Cerebellar nuclear complex (tissue), 1 donor: ENCODE measurements around the gene ARIH1.

Experiments
- DNase-seq, 2 experiments: peaks; one replicate each; lab custom pipeline; 2025; lab: John Stamatoyannopoulos, UW

Gene ARIH1

GRCh38 chr15:72540606-72541237 is 66.6 kb downstream of the ARIH1 start:
- DNase-seq = no peak

- DNase-seq = no peak
Measured at GRCh38 chr15:72541674-72542073, 67.5 kb downstream of the ARIH1 start.

GRCh38 chr15:72545156-72545555 is 71.0 kb downstream of the ARIH1 start:
- no peak for DNase-seq

DNA sequence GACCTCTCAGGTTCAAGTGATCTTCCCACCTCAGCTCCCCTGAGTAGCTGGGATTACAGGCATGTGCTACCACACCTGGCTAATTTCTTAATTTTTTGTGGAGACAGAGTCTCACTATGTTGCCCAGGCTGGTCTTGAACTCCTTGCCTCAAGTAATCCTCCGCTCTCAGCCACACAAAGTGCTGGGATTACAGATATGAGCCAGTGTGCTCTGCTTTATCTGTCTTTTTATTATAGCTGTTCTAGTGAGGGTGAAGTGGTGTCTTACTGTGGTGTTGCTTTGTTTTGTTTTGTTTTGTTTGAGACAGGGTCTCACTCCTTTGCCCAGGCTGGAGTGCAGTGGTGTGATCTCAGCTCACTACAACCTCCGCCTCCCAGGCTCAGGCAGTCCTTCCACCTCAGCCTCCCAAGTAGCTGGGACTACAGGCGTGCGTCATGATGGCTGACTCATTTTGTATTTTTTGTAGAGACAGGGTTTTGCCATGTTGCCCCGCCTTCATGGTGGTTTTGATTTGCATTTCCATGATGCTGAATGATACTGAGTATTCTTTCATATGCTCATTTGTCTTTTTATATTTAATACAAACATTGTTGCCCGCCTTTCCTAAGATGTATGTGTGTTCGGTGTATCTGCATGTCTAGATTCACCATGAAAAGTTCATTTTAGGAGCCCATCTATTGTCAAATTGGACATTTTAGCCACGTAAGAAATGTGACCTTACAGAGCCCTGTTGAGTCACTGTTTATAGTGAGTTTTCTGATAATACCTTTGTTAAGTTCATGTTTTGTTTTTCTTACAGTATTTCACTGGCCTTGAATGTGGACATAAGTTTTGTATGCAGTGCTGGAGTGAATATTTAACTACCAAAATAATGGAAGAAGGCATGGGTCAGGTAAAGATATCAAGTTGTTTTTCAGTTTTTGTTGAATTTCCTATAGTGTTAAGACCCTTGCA is 80.6 kb downstream of the ARIH1 start:
- DNase-seq = no peak

DNA sequence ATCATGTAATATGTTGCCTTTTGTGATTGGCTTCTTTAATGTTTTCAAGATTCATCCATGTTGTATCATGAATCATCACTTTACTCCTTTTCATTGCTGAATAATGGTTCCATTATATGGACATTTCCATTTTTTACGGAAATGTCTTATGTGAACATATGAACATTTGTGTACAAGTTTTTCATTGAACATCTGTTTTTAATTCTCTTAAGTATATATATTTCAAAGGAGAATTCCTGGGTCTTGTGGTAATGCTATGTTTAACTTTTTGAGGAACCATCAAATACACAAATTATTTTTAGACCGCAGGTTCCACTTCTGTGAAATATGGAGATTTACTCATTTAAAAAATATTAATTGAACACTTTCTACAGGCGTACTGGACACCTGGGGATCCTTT is 85.7 kb downstream of the ARIH1 start:
- DNase-seq = no peak

DNA sequence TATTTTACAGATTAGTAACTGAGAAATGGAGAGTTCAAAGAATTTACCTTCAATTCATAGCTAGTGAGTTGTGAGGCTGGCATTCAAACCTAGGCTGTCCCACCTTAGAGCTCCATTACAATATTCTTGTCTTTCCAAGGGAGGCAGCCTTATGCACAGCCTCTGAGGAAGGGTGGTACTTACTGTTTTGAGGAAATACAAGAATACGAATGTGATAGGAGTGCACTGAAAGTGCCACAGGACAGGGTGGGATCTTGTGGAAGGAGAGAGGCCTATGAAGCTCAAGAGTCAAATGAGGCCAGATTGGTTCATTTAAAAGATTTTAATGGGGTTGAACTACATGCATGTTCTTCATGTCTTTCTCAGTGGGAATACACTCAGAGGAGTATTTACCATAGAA is 86.3 kb downstream of the ARIH1 start:
- DNase-seq = no peak

DNA sequence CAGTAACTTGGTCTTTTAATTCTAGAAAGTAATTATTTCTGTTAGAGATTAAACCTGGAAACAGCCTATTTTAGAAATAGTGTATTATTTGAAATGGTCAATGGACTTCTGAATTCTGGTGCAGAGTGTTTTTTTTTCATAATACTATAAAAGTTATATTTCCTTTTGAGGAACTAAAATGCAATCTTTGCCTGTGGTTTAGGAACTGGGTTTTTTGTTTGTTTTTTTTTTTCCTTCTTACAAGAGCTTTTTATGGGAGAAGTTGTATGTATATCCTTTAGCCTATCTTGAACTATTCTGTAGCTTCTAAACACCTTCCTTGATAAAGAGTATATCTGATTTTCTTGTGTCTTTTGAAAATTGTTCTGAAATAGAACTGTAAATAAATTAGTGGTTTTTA is 88.3 kb downstream of the ARIH1 start:
- no peak for DNase-seq

DNA sequence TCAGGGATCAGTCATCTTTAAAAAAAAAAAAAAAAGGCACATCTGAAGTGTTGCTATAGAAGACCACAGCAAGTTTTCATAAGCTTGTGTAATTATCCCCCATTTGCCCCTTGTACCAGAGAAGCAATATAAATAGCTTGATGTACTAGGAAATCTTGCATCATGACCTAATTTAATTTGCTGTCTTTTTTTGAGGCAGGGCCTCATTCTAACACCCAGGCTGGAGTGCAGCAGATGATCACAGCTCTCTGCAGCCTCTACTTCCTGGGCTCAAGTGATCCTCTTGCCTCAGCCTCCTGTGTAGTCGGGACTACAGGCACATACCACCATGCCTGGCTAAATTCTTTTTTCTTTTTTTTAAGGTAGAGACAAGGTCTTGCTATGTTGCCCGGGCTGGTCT is 88.7 kb downstream of the ARIH1 start:
- no peak for DNase-seq

DNA sequence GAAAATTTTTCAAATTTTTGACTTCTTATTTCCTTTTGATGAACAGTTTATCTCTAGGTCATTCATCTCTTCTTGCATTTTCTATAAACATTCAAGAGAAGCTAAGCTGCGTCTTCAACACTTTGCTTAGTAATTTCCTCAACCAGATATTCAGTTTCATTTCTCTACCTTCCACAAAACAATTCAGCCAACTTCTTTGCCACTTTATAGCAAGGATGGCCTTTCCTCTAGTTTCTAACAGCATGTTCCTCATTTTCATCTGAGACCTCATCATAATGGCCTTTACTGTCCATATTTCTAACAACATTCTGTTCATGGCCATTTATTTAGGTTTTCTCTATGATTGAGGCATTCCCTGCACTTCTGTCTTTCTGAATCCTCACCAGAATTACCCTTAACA is 90.0 kb downstream of the ARIH1 start:
- no peak for DNase-seq

DNA sequence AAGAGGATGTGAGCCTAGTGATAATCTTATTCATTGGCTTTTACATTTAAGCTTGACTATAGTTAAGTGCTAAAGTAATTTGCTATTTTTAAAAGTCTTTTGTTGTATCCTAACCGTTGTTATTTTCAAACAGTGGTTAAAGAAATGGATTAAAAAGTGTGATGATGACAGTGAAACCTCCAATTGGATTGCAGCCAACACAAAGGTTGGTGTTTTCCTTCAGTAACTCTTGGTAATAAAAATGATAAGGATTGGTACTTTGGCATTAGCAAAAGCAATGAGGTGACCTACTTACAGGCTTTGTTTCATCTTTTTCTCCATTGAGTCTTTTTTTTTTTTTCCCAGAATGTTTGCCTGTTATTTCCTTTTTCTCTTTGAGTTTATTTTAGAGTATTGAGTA is 92.8 kb downstream of the ARIH1 start:
- DNase-seq = no peak

GRCh38 chr15:72570059-72570458 is 95.9 kb downstream of the ARIH1 start:
- no peak for DNase-seq

GRCh38 chr15:72579814-72580213 is 105.7 kb downstream of the ARIH1 start:
- DNase-seq = no peak

DNA sequence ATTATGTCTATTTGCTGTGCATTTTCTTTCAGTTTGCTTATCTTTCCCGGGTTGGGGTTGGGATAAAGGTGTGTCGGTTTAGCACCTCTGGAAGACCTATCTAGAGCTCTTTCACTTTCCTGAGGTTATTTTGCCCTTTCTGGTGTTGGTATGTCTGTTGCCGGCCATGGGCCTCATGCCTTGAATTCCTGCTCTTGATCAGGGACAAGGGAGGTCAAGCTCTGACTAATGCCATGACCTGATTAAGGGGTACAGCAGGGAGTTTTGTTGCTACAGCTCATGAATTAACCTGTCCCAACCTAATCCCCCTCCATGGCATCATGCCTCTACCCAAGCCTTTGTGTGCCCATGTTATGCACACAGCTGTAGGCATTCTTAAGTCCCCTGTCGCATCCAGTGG is 109.9 kb downstream of the ARIH1 start:
- DNase-seq = no peak

DNA sequence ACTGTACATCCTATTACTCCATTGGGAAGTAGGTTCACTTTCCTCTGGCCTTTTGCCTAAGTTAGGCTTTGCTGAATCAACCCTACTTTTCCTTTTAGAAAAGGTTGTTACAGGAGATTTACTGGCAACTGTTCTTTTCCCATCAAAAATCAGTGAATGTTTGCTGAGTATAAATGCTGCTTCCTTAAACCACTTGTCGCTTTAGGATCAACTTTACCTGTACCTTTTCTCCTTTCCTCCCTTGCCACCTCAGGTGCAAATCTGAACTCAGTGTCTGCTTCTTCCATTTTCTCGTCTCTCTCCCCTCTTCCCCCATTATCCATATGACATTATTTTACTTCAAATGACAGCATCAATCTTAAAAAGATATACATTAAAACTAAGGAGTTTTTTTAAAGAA is 110.9 kb downstream of the ARIH1 start:
- no peak for DNase-seq

- no peak for DNase-seq
Measured at GRCh38 chr15:72585476-72586058, 111.4 kb downstream of the ARIH1 start.

- no peak for DNase-seq
Measured at GRCh38 chr15:72588096-72588495, 114.0 kb downstream of the ARIH1 start.

DNA sequence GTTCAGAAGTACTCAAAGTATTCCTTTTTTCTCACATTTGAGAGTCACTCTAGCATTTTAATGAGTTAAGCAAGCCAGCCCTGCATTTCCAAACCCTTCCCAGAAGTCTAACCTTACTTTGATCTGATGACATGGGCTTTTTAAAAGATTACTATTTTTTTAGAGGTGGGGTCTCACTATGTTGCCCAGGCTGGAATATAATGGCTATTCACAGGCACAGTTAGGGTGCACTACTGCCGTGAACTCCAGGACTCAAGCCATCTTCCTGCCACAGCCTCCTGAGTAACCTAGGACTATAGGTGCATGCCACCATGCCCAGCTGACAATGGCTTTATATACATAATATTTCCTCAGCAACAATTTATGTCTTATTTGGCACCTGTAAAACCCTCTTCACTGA is 116.3 kb downstream of the ARIH1 start:
- no peak for DNase-seq

- no peak for DNase-seq
Measured at GRCh38 chr15:72591361-72591760, 117.2 kb downstream of the ARIH1 start.

DNA sequence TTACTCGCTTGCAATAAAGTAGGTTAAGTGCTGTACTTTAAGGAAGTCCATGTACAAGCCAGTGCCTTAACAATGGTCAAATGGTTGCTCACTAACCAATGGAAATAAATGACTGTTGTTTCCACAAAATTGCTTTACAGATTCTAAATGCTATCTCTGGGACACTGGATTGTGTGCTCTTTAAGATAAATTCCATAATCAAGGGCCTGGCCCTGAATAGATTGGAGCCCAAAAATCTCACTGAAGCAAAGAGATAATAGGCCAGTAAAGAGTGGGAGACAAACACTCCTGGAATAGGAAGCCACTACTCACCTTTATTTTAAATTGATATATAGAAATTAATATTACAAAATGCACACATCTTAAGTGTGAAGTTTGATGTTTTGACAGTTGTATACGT is 118.0 kb downstream of the ARIH1 start:
- no peak for DNase-seq

DNA sequence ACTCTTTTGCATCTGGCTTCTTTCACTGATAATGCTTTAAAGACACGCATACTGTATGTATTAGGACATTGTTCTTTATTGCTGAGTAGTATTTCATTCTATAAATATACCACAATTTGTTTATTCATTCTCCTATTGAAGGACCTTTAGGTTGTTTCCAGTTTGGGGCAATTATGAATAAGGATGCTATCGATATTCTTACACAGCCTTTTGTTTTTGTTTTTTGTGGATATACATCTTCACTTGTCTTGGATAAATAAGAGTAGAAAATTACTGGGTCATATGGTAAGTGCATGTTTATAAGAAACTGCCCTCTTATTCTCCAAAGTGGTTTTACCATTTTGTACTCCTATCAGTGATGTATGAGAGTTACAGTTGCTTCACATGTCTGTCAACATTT is 118.5 kb downstream of the ARIH1 start:
- no peak for DNase-seq

- DNase-seq = no peak
Measured at GRCh38 chr15:72593838-72594237, 119.7 kb downstream of the ARIH1 start.

DNA sequence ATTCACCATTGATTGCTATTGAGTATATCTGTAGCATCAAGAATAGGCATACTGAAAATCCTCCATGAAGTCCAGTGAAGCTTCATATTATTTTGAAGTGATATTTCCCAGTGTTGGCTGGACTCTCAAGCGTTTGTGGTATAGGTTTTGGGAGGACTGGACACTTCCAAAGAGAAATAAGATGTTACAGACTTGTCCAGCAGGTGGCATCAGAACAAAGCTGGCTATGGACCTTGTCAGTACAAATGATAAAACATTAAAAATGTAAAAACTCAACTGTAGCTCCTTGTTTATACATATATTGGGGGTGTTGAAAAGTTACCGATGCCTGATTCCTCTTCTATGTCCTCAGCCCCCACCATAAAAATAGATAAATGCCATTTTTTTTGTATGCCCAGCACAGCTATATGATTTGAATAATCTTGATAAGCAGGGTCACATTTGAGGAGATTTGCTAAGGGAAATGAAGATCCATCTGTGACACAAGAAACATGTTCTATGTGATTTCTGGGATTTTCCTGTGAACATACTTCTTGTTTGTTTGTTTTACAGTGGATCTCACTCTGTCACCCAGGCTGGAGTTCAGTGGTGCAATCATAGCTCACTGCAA is 125.8 kb downstream of the ARIH1 start:
- DNase-seq = no peak

DNA sequence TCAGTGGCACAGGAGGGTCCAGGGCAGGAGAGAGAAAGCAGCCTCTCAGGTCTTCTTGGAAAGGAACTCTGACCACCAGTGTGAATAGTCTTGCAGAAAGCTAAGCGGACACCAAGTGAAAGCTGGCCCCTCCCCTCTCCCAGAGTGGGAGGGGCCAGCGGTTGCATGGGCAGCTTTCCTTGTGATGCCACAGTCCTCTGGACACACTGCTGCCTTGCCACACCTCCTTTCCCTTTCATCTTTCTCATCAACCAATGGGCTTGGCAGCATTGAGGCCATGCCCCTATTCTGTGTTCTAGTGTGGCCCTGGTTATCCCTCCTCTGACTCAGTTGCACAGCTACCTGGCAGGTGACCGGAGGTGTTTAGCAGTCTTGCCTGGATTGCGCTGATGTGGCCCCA is 130.7 kb downstream of the ARIH1 start:
- no peak for DNase-seq
